Kidney (tissue), 14 donors: ENCODE data around the gene XPOT. TPM values are rescaled to one million over a fixed set of nuclear protein-coding genes. Genes with fewer than 3 reads are reported as not detected.

Source experiments
- DNase-seq, 5 donors: peaks; one replicate each; pipeline ENCODE4 v3.0.0-alpha.2; 2013 to 2020
- FAIRE-seq: peaks from 2 replicates; lab custom pipeline; 2012; peaks lifted over from hg19 to GRCh38; lab: Jason Lieb, UNC
- H3K27ac ChIP-seq, 2 donors: one replicate each; pipeline ENCODE4 v1.7.0; 2013; ENCODE audit warnings: low read depth in 2 of 2, low read length in 2 of 2, inconsistent platforms in 1 of 2
- H3K27me3 ChIP-seq: one replicate; pipeline ENCODE4 v1.7.1; 2013; ENCODE audit warnings: low read length, inconsistent platforms; ENCODE audit not compliant: control insufficient read depth, insufficient read depth
- H3K36me3 ChIP-seq, 3 donors: one replicate each; pipeline versions ENCODE4 v1.7.0 to v1.7.1; 2013; ENCODE audit warnings: low read length in 3 of 3, control low read depth in 1 of 3, inconsistent platforms in 1 of 3; ENCODE audit not compliant: insufficient read depth in 3 of 3, control insufficient read depth in 2 of 3
- H3K4me1 ChIP-seq, 3 donors: one replicate each; pipeline versions ENCODE4 v1.7.0 to v1.7.1; 2013; ENCODE audit warnings: low read length in 3 of 3, inconsistent platforms in 1 of 3, low read depth in 1 of 3; ENCODE audit not compliant: control insufficient read depth in 2 of 3, insufficient read depth in 2 of 3
- H3K4me3 ChIP-seq, 3 donors: one replicate each; pipeline versions ENCODE4 v1.7.0 to v1.8.1; 2013; ENCODE audit warnings: low read length in 3 of 3, control low read depth in 1 of 3, inconsistent platforms in 1 of 3
- H3K9ac ChIP-seq, 3 donors: one replicate each; pipeline versions ENCODE4 v1.7.0 to v1.7.1; 2013; ENCODE audit warnings: low read length in 3 of 3, control low read depth in 1 of 3, inconsistent platforms in 1 of 3
- H3K9me3 ChIP-seq, 3 donors: one replicate each; pipeline versions ENCODE4 v1.7.0 to v1.7.1; 2013; ENCODE audit warnings: low read length in 3 of 3, control low read depth in 1 of 3, inconsistent platforms in 1 of 3; ENCODE audit not compliant: control insufficient read depth in 2 of 3, insufficient read depth in 1 of 3
- CTCF ChIP-seq: IDR thresholded peaks from 3 replicates; pipeline ENCODE4 v1.5.1; 2012; ENCODE audit warnings: mild to moderate bottlenecking, moderate library complexity, borderline replicate concordance; ENCODE audit not compliant: insufficient read depth; ENCODE audit errors: extremely low read depth
- intact Hi-C: fragments of 100-400 bp; cut with DNase I; formaldehyde crosslinking; loops from one replicate; pipeline ENCODE4 v1.11.1; 2022
- polyA plus RNA-seq: library from polyadenylated mRNA; stranded (reverse); fragments of 350-450 nt; fragmentation: Illumina TruSeq; extraction: RNeasy Lipid Tissue Mini Kit (QIAGEN cat#74804); gene quantifications from one replicate; pipeline ENCODE4 v1.2.3, GENCODE V29; 2014; ENCODE audit warnings: low read depth, low replicate concordance; ENCODE audit not compliant: insufficient read depth
- total RNA-seq: library from RNA; stranded (reverse); fragmentation: NEBNext Ultra II Directional; extraction: Animal tissue kit (Norgen Biotek cat#: 25700); gene quantifications from one replicate; pipeline ENCODE4 v1.2.1, GENCODE V29; 2021
- donor health status: control.
- donor health status: control.
- donor health status: control.
- donor health status: control.
- donor health status: control.
- donor health status: DM: yes; HTN: yes; CAD: no.
- donor health status: Normal renal cell carcinoma (clear cell type).

Gene XPOT
- total and polyA plus RNA-seq, 2 donors from 2014 or later = 12.0 to 55.0 TPM

- Histone ChIP-seq H3K27ac (no peak overlapping the region), H3K36me3 (peaks cover 0 to 15% (median 7%) of the 10 kb centered on the region in 3 donors), H3K9me3 (no peaks in the 10 kb centered on the region), H3K4me1 (peaks cover 0 to 9% (median 7%) of the 10 kb centered on the region in 3 donors), H3K4me3 (no peak overlapping the region), H3K27me3 (no peaks in the 10 kb centered on the region), H3K9ac (peak overlapping the region in 1 of 3 donors; percentile 10)
- TF ChIP-seq CTCF = no peak
- FAIRE-seq (no peak), DNase-seq (peak in 1 of 5 donors; percentile 12)
- intact Hi-C loops = no loop called here
Measured at GRCh38 chr12:64461634-64462414, 57.6 kb downstream of the XPOT start.

- no peak overlapping the region for H3K9ac ChIP-seq
- H3K27ac ChIP-seq = no peak overlapping the region
- H3K4me3 ChIP-seq = no peak overlapping the region
- H3K4me1 ChIP-seq = peaks cover 0 to 7% (median 2%) of the 10 kb centered on the region in 3 donors
- DNase-seq = no peak
- H3K27me3 ChIP-seq = no peaks in the 10 kb centered on the region
- no peak for FAIRE-seq
- no peak for TF ChIP-seq CTCF
- H3K36me3 ChIP-seq = peaks cover 6 to 36% (median 22%) of the 10 kb centered on the region in 3 donors
- intact Hi-C loops = no loop called here
- no peaks in the 10 kb centered on the region for H3K9me3 ChIP-seq
Measured at GRCh38 chr12:64466178-64466577, 62.0 kb downstream of the XPOT start.

- Histone ChIP-seq H3K4me1 (no peaks in the 10 kb centered on the region), H3K9me3 (no peaks in the 10 kb centered on the region), H3K9ac (no peak overlapping the region), H3K36me3 (peaks cover 6 to 42% (median 26%) of the 10 kb centered on the region in 3 donors), H3K27me3 (no peaks in the 10 kb centered on the region), H3K4me3 (no peak overlapping the region), H3K27ac (no peak overlapping the region)
- DNase-seq (no peak), FAIRE-seq (no peak)
- TF ChIP-seq CTCF = no peak
- intact Hi-C loops = no loop called here
Measured at GRCh38 chr12:64468966-64469365, 64.8 kb downstream of the XPOT start.
